ENCODE results near the gene ASPHD2. TPM values are rescaled to one million over a fixed set of nuclear protein-coding genes. Genes with fewer than 3 reads are reported as not detected.

Gene ASPHD2
- total and polyA plus RNA-seq, 2 of the 13 experiments (the other 11 are each of a cell fraction or from before 2014, with no cell fraction given), result 0.04 TPM

- H2AFZ ChIP-seq (ENCODE audit: low read length), result no peak overlapping the region
- no peaks in the 10 kb centered on the region for H3K4me1 ChIP-seq (ENCODE audit: insufficient read depth, low read length)
- H3K79me2 ChIP-seq (ENCODE audit: insufficient read depth, low read length), result peaks cover 12% of the 10 kb centered on the region
- no peak for FAIRE-seq
- no peak overlapping the region for H3K9ac ChIP-seq (ENCODE audit: insufficient read depth, low read depth, low read length)
- H4K20me1 ChIP-seq (ENCODE audit: insufficient read depth, low read length), result no peaks in the 10 kb centered on the region
- in situ Hi-C loops (cut with HindIII; ENCODE audit: extremely low pct_ligation_motif_present, low pct_unique_long_range_greater_than_20kb) (no loop called here), intact Hi-C loops (cut with micrococcal nuclease; ENCODE audit: unreplicated experiment) (no loop called here)
- H3K4me2 ChIP-seq (ENCODE audit: low read depth, low read length), result no peak overlapping the region
- TF ChIP-seq KLF9 (CRISPR knock-in tag; IDR thresholded peaks at IDR 0.05; ENCODE audit: low read depth), result no peak
- TF ChIP-seq MAFF (IDR thresholded peaks at IDR 0.05; ENCODE audit: low read depth, low read length), result peak; percentile 58
- TF ChIP-seq ZNF780A (CRISPR knock-in tag; IDR thresholded peaks at IDR 0.05), result no peak
- no peak for TF ChIP-seq RXRA (CRISPR knock-in tag; IDR thresholded peaks at IDR 0.05)
- TF ChIP-seq CBX1 (IDR thresholded peaks at IDR 0.05; ENCODE audit: low read depth), result no peak
- TF ChIP-seq MAFK (conservative IDR thresholded peaks at IDR 0.05 in 1 of 2, IDR thresholded peaks at IDR 0.05 in 1 of 2; ENCODE audit: low read length in 2 of 2), result peak; percentile 70 to 78
- no TSS peak for BruUV-seq (replicated peaks)
- WGBS (ENCODE audit: low lambda C conversion rate), result 100% methylated on average over 2 of the region's 2 CpGs
- POLR2A ChIA-PET, result no interaction called here
- H3K4me3 ChIP-seq (replicated peaks in 1 of 3; ENCODE audit: insufficient read depth in 1 of 3, low read depth in 2 of 3, low read length in 3 of 3), result no peak overlapping the region
- ATAC-seq, result no peak
- peaks cover 26 to 84% of the 10 kb centered on the region in 2 experiments for H3K36me3 ChIP-seq (replicated peaks in 1 of 2; ENCODE audit: control insufficient read depth in 1 of 2, insufficient read depth in 2 of 2, low read length in 2 of 2)
- CTCF ChIA-PET (ENCODE audit: low intra/inter-chr PET ratio, low total read pairs), result no interaction called here
- no peaks in the 10 kb centered on the region for H3K27me3 ChIP-seq (ENCODE audit: control insufficient read depth in 1 of 2, insufficient read depth in 2 of 2, low read length in 2 of 2)
- DNase-seq (ENCODE audit: low spot score), result no peak
- no peak overlapping the region for H3K27ac ChIP-seq (ENCODE audit: extremely low read length, insufficient read depth, low read length)
- no peaks in the 10 kb centered on the region for H3K9me3 ChIP-seq (ENCODE audit: low read length)
Measured at GRCh38 chr22:26470807-26471206, 41.7 kb downstream of the ASPHD2 start.

GRCh38 chr22:26471522-26471921 is 42.5 kb downstream of the ASPHD2 start:
- WGBS (ENCODE audit: low lambda C conversion rate), result 93% methylated on average over 5 of the region's 5 CpGs
- in situ Hi-C loops (cut with HindIII; ENCODE audit: extremely low pct_ligation_motif_present, low pct_unique_long_range_greater_than_20kb), result no loop called here
- Histone ChIP-seq H3K27me3 (ENCODE audit: control insufficient read depth in 1 of 2, insufficient read depth in 2 of 2, low read length in 2 of 2) (no peaks in the 10 kb centered on the region), H3K27ac (ENCODE audit: extremely low read length, insufficient read depth, low read length) (no peak overlapping the region), H3K9me3 (ENCODE audit: low read length) (no peaks in the 10 kb centered on the region), H4K20me1 (ENCODE audit: insufficient read depth, low read length) (no peaks in the 10 kb centered on the region), H3K4me2 (ENCODE audit: low read depth, low read length) (no peak overlapping the region), H2AFZ (ENCODE audit: low read length) (no peak overlapping the region), H3K4me3 (replicated peaks in 1 of 3; ENCODE audit: insufficient read depth in 1 of 3, low read depth in 2 of 3, low read length in 3 of 3) (no peak overlapping the region), H3K4me1 (ENCODE audit: insufficient read depth, low read length) (peaks cover 3% of the 10 kb centered on the region), H3K79me2 (ENCODE audit: insufficient read depth, low read length) (peaks cover 16% of the 10 kb centered on the region), H3K9ac (ENCODE audit: insufficient read depth, low read depth, low read length) (no peak overlapping the region), H3K36me3 (replicated peaks in 1 of 2; ENCODE audit: control insufficient read depth in 1 of 2, insufficient read depth in 2 of 2, low read length in 2 of 2) (peaks cover 22 to 83% of the 10 kb centered on the region in 2 experiments)
- intact Hi-C loops (cut with micrococcal nuclease; ENCODE audit: unreplicated experiment), result no loop called here
- no TSS peak for BruUV-seq (replicated peaks)
- ChIA-PET CTCF (ENCODE audit: low intra/inter-chr PET ratio, low total read pairs) (no interaction called here), POLR2A (no interaction called here)
- ATAC-seq (no peak), FAIRE-seq (no peak), DNase-seq (ENCODE audit: low spot score) (peak; percentile 31)
- TF ChIP-seq FOSL2 (CRISPR knock-in tag; IDR thresholded peaks at IDR 0.05), result peak; percentile 31; the same call in 1 of the 2 replicates
- TF ChIP-seq ZSCAN29 (CRISPR knock-in tag; conservative IDR thresholded peaks at IDR 0.05), result no peak
- no peak for TF ChIP-seq ZHX1 (CRISPR knock-in tag; IDR thresholded peaks at IDR 0.05; ENCODE audit: low read depth)
- no peak for TF ChIP-seq ZBTB34 (CRISPR knock-in tag; IDR thresholded peaks at IDR 0.05)
- no peak for TF ChIP-seq SRF (IDR thresholded peaks at IDR 0.05; ENCODE audit: low read depth, low read length)

All from HepG2 (cell line).